Testis (tissue), 3 donors: ENCODE data around the gene RTP3. TPM values are rescaled to one million over a fixed set of nuclear protein-coding genes. Genes with fewer than 3 reads are reported as not detected.
"Not testable (repeated sequence)": the region's sequence is repeated elsewhere in the genome, so short reads cannot be mapped to it uniquely, and the experiment has no call there.

ENCODE experiments used
- DNase-seq: peaks from one replicate; pipeline ENCODE4 v3.0.0-alpha.2; 2019
- H3K27ac ChIP-seq, 2 donors: fragments of 200-600 bp; sonication (generic); one replicate each; pipeline ENCODE4 v1.5.1; 2019
- H3K27me3 ChIP-seq: fragments of 200-600 bp; sonication (generic); one replicate; pipeline ENCODE4 v1.5.1; 2019
- H3K36me3 ChIP-seq: fragments of 200-600 bp; sonication (generic); one replicate; pipeline ENCODE4 v1.5.1; 2017; ENCODE audit warnings: low read depth; ENCODE audit errors: missing control alignments
- H3K4me1 ChIP-seq: fragments of 200-600 bp; sonication (generic); one replicate; pipeline ENCODE4 v1.5.1; 2019
- H3K4me3 ChIP-seq, 2 donors: fragments of 200-600 bp; sonication (generic); one replicate each; pipeline ENCODE4 v1.5.1; 2017 to 2019
- H3K9me3 ChIP-seq: fragments of 200-600 bp; sonication (generic); one replicate; pipeline ENCODE4 v1.5.1; 2017
- CTCF ChIP-seq, 3 experiments: fragments of 450-650 bp in 2 of 3; fragments of 200-600 bp in 1 of 3; sonication (generic) in 1 of 3; IDR thresholded peaks; one replicate each; pipeline ENCODE4 v1.5.1; 2016 to 2019; ENCODE audit warnings: antibody characterized with exemption in 3 of 3, mild to moderate bottlenecking in 2 of 3, moderate library complexity in 1 of 3
- POLR2A ChIP-seq: fragments of 450-650 bp; IDR thresholded peaks from one replicate; pipeline ENCODE4 v1.6.1; 2017; ENCODE audit warnings: antibody characterized with exemption, mild to moderate bottlenecking, moderate library complexity
- WGBS, 2 donors: methylation state at CpG; one replicate each; pipeline ENCODE4 v1.1.5; 2018; 5-methylcytosine and 5-hydroxymethylcytosine counted together
- intact Hi-C: fragments of 100-400 bp; cut with DNase I; formaldehyde crosslinking; loops from one replicate; pipeline ENCODE4 v1.15.1; 2023; ENCODE audit warnings: low total_unique reads
- polyA plus RNA-seq: library from polyadenylated mRNA; stranded (reverse); fragments of 350-450 nt; fragmentation: Illumina TruSeq; extraction: RNeasy Lipid Tissue Mini Kit (QIAGEN cat#74804); gene quantifications from one replicate; pipeline ENCODE4 v1.2.3, GENCODE V29; 2014; ENCODE audit warnings: low read depth, low replicate concordance; ENCODE audit not compliant: insufficient read depth
- total RNA-seq, 2 donors: library from RNA; depleted of rRNA; stranded (reverse); fragments of >200 nt; gene quantifications; one replicate each; pipeline ENCODE4 v1.2.3, GENCODE V29; 2016

RTP3 gene
- total and polyA plus RNA-seq, 3 donors from 2014 or later, result 0.50 to 2.0 (median 1.1) TPM

- no peak overlapping the region for H3K27ac ChIP-seq
- intact Hi-C loops, result no loop called here
- no peaks in the 10 kb centered on the region for H3K36me3 ChIP-seq
- no peaks in the 10 kb centered on the region for H3K27me3 ChIP-seq
- DNase-seq, result no peak
- H3K4me1 ChIP-seq, result no peaks in the 10 kb centered on the region
- TF ChIP-seq POLR2A, result no peak
- no peak for TF ChIP-seq CTCF (IDR thresholded peaks at IDR 0.05)
- H3K4me3 ChIP-seq, result no peak overlapping the region
- no peaks in the 10 kb centered on the region for H3K9me3 ChIP-seq
- WGBS, 2 donors, result 84 to 98% methylated on average over 2 of the region's 2 CpGs
Observed at GRCh38 chr3:46519952-46520351, 22.2 kb downstream of the RTP3 start.

GRCh38 chr3:46520531-46520930 is 22.8 kb downstream of the RTP3 start:
- H3K9me3 ChIP-seq, result no peaks in the 10 kb centered on the region
- H3K36me3 ChIP-seq, result no peaks in the 10 kb centered on the region
- no peak overlapping the region for H3K4me3 ChIP-seq
- intact Hi-C loops, result no loop called here
- no peak overlapping the region for H3K27ac ChIP-seq
- DNase-seq, result no peak
- WGBS, 2 donors, result 86 to 89% methylated on average over 3 of the region's 3 CpGs
- H3K27me3 ChIP-seq, result no peaks in the 10 kb centered on the region
- no peaks in the 10 kb centered on the region for H3K4me1 ChIP-seq
- no peak for TF ChIP-seq POLR2A
- no peak for TF ChIP-seq CTCF (IDR thresholded peaks at IDR 0.05)

DNA sequence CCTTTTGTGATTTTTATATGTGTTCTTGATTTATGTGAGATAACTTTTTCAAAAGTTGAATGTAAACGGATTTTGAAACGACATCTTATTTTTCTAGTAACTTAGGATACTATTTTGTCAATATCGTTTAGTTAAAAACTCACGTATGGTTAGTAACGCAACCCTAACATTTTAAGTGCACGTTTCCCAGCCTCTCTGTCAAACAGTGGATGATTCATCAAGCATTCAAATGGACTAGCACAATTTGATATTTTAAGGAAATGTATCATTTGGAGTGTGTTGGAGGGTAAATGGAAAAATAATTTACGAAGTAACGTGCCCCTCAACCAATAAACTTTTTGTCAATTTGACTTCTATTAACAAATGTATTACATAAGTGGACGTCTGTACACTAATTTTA is 23.3 kb downstream of the RTP3 start:
- H3K9me3 ChIP-seq, result no peaks in the 10 kb centered on the region
- no peak overlapping the region for H3K4me3 ChIP-seq
- TF ChIP-seq POLR2A (no peak), CTCF (IDR thresholded peaks at IDR 0.05) (no peak)
- H3K4me1 ChIP-seq, result no peaks in the 10 kb centered on the region
- no peaks in the 10 kb centered on the region for H3K36me3 ChIP-seq
- 91 to 92% methylated on average over 9 of the region's 9 CpGs for WGBS, 2 donors
- no peaks in the 10 kb centered on the region for H3K27me3 ChIP-seq
- H3K27ac ChIP-seq, result no peak overlapping the region
- no peak for DNase-seq
- intact Hi-C loops, result no loop called here

DNA sequence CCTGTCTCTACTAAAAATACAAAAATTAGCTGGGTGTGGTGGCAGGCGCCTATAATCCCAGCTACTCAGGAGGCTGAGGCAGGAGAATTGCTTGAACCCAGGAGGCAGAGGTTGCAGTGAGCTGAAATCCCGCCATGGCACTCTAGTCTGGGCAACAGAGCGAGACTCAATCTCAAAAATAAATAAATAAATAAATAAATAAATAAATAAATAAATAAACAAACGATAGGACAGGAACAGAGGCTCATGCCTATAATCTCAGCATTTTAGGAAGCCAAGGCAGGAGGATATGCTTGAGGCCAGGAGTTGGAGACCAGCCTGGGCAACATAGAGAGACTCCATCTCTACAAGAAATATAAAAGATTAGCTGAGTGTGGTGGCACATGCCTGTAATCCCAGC is 24.4 kb downstream of the RTP3 start:
- H3K36me3 ChIP-seq, DNase-seq, H3K4me1 ChIP-seq, H3K9me3 ChIP-seq, H3K4me3 ChIP-seq, intact Hi-C loops, H3K27me3 ChIP-seq, H3K27ac ChIP-seq: not testable (repeated sequence)
- 78 to 94% methylated on average over 4 of the region's 4 CpGs for WGBS, 2 donors

DNA sequence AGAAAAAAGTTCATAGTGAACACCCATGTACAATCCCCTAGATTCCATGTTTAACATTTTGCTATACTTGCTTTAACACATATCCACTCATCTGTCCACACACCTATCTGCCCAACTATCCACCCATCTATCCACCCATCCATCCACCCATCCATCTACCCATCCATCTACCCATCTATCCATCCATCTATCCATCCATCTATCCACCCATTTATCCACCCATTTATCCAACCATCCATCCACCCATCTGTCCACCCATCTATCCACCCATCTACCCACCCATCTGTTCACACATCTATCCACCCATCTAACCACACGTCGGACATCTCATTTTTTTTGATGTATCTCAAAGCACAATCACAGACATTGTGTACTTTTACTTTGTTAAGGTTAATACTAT is 25.8 kb downstream of the RTP3 start:
- no peaks in the 10 kb centered on the region for H3K4me1 ChIP-seq
- no peak overlapping the region for H3K27ac ChIP-seq
- no peaks in the 10 kb centered on the region for H3K27me3 ChIP-seq
- intact Hi-C loops, result no loop called here
- H3K4me3 ChIP-seq, result no peak overlapping the region
- no peaks in the 10 kb centered on the region for H3K9me3 ChIP-seq
- TF ChIP-seq POLR2A (no peak), CTCF (IDR thresholded peaks at IDR 0.05) (no peak)
- 93 to 94% methylated on average over 2 of the region's 2 CpGs for WGBS, 2 donors
- DNase-seq, result no peak
- no peaks in the 10 kb centered on the region for H3K36me3 ChIP-seq
